ENCODE data around the gene SEBOX.

Gene SEBOX

DNA sequence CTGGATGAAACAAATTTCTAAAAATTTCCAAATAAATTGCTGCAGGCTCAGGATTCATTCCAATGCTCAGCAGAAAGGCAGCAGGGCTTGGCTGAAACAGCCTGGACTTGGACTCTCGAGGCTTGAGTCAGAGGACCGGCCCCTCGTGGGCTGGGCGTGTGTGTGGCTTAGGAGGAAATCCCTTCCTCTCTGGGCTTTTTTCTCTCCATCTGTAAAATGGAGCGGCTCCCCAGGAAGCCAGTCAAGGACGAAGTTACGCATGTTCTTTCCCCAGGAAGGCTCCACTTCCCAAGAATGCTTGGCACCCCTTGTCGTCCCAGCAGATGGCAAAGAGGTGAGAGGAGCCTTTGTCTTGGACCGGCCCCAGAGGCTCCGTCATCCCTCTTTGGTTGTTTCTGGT, 27.5 kb upstream of the SEBOX start:
- no peak for DNase-seq

GRCh38 chr17:28391401-28391800, 26.4 kb upstream of the SEBOX start:
- no peak for DNase-seq

DNA sequence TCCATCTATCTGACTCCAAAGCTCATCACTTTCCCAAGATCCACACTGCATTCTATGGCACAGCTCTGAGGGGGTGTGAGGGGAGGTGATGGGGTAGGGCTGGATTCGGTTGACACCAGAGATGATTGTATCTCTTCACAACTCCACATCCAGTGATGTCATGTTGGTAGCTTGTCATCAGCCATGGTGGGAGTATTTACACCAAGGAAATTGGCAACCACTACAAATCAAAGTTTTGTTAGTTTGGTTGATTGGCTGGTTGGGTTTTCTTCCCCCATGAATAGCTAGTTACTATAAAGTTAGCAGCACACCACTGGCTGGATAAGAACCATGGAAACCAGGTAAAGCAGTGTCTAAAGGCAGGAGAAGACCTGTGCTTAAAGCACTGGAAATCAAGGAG, 26.0 kb upstream of the SEBOX start:
- DNase-seq = no peak

DNA sequence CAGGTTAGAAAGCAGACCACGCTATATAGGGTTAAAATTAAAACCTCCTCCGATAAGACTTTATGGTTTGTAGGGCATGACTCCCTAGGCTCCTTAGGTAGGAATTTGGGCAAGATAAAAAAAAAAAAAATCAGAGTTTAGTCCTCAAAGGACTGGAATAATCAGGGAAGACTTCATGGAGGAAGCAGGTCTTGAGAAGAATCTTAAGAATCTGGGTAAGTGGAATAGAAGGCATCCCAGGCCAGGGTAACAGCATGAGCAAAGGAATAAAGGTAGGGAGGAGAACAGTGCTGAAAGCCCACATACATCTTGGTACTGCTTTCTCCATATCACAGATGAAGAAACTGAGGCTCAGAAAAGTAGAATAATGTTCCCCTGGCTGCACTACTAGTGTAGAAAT, 25.6 kb upstream of the SEBOX start:
- DNase-seq = no peak

- no peak for DNase-seq
Observed at GRCh38 chr17:28390141-28390540, 25.1 kb upstream of the SEBOX start.

DNA sequence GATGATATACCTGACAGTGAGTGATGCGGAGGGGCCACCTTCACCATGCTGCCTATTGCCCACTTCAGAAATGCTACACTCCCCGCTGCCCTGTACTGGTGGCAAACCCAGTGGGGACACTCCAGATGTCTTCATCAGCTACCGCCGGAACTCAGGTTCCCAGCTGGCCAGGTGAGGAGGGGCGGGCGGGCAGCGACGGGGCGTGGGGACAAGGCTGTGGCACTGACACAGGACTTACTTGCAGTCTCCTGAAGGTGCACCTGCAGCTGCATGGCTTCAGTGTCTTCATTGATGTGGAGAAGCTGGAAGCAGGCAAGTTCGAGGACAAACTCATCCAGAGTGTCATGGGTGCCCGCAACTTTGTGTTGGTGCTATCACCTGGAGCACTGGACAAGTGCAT, 23.1 kb upstream of the SEBOX start:
- no peak for DNase-seq

- no peak for DNase-seq
Observed at GRCh38 chr17:28386391-28386790, 21.4 kb upstream of the SEBOX start.

- DNase-seq = no peak
Observed at GRCh38 chr17:28385406-28385805, 20.4 kb upstream of the SEBOX start.

DNA sequence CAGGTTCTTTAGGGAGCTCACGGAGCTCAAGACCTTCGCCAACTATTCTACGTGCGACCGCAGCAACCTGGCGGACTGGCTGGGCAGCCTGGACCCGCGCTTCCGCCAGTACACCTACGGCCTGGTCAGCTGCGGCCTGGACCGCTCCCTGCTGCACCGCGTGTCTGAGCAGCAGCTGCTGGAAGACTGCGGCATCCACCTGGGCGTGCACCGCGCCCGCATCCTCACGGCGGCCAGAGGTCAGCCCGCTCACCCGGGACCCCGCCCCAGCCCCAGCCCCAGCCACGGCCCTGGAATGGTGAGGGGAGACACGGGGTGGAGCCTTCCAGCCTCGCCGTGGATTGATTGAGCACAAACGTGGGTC, 20.0 kb upstream of the SEBOX start:
- no peak for DNase-seq

DNA sequence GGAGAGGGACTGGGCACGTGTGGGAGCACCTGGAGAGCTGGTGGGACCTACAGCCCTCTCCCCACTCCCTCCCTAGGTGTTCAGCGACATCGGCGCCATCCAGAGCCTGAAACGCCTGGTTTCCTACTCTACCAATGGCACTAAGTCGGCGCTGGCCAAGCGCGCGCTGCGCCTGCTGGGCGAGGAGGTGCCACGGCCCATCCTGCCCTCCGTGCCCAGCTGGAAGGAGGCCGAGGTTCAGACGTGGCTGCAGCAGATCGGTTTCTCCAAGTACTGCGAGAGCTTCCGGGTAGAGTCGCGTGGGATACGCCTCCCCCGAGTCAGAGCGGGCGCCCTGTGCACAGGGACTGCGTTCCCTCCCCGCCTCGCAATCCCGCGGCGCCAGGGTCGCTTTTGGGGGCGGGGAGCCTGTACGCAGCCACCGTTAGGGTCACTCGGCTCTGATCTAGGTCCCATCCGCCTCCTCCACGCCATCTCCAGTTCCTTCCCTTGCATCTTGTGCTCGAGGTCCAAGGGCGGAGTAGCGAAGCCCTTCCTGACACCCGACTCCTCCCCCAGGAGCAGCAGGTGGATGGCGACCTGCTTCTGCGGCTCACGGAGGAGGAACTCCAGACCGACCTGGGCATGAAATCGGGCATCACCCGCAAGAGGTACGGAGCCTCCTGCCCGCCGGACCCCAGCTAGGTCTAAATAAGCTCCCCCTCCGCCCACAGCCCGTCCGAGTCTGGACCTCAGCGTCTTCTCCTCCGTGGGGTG, 19.5 kb upstream of the SEBOX start:
- DNase-seq = no peak

- DNase-seq = no peak
Observed at GRCh38 chr17:28381141-28381825, 16.3 kb upstream of the SEBOX start.

DNA sequence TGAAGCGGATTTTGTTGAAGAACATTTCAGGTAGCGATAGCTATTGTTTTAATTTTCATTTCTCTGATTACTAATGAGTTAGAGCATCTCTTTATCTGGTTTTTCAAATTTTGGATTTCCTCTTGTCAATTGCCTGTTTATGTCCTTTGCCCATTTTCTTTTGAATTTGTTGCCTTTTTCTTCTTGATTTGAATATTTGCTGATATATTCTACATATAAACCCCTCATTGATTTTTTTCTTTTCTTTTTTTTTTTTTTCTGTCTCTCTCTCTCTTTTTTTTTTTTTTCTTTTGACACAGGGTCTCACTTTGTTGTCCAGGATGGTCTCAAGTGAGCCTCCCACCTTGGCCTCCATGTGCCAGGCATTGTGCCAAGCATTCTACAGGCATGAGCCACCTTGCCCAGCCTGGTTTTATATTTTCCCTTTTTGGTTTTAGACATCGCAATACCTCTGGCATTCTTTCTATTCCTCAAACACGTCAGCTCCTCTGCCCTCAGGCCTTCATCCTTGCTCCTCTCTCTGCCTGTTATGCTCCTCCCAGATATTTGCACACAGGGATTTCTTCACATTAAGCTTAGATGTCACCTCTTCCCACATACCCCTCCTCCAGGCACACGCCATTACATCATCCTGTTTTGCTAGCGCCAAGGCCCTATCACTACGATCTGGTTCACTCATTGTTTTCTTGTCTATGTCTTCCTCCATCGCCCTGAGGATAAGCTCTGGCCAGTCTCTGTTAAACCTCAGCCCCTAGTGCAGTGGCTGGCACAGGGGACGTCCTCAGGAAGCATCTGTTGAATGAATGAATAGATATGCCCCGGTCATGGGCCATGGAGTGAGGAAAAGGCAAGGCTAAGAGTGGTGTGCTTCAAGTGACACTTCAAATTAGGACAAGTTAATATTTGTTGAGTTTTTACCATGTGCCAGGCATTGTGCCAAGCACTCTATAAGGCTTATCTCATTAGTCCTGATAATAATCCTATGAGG, 15.1 kb upstream of the SEBOX start:
- no peak for DNase-seq

DNA sequence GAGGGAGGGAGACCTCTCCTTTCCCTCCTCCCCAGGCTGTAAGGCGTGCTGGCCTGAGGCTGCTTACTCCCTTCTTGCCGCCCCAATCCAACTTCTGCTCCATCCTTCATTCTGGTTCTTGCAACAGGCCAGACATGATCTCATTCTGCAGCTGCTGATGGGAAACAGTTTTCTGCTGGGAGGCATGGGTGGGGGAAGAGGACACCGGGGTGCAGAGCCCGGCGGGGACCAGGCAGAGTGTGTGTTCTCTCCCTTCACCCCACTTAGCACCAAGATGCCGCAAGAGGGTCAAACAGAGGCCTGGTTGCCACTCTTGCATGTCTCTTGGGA, 7.9 kb upstream of the SEBOX start:
- DNase-seq = no peak

GRCh38 chr17:28372203-28372944, 7.4 kb upstream of the SEBOX start:
- no peak for DNase-seq

GRCh38 chr17:28371245-28372202, 6.5 kb upstream of the SEBOX start, which contains the start of gene SARM1:
Gene SARM1, plus strand, starts transcription at chr17:28371694. Its CDS starts 339 bp downstream, at chr17:28372033.
- DNase-seq = no peak

GRCh38 chr17:28370744-28371103, 5.7 kb upstream of the SEBOX start:
- DNase-seq = no peak

- DNase-seq = no peak
Observed at GRCh38 chr17:28370035-28370743, 5.2 kb upstream of the SEBOX start, which contains the start of gene VTN. Gene VTN, minus strand, starts transcription at chr17:28370307. Its CDS starts 104 bp downstream, at chr17:28370203.

DNA sequence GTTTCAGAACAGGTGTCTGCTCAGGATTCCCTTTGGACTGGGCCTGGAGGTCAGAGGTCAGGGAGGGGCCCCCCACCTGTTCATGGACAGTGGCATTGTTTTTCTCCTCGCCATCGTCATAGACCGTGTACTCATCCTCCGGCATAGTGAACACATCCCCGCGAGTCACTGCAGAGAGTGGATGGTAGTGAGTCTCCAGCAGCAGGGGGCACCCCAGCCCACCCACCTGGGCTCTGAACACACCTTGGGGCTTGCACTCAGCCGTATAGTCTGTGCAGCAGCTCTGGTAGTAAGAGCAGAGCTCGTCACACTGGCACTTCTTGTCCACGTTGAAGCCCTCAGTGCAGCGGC, 4.7 kb upstream of the SEBOX start:
- no peak for DNase-seq

GRCh38 chr17:28368915-28369683, 4.1 kb upstream of the SEBOX start:
- no peak for DNase-seq

DNA sequence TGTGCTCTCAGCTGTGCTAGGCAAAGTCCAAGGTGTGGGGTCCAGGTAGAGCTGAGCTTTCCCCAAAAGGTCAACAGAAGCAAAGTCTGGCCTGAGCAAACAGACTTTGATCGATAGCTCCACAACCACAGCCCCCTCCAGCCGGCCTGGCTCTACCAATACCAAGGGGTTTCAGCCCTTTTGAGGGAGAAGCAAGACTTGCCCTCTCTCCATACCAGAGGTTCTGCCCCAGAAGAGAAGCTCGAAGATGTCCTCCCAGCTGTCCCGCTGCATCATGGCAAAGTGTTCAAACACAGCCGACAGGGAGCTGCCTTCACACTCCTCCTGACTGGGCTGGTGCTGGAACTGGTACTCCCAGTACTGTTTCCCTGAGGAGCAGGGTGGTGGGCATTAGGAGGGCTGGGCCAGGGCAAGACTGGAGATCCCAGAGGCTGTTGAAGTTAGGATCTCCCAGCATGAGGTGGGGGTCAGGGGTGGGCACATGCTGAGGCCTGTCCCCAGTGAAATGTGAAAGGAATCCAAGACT, 3.4 kb upstream of the SEBOX start:
- no peak for DNase-seq

Measured in GOT3 (cell line).